Large intestine (tissue), 3 donors: ENCODE results near the gene ADARB1. TPM values are rescaled to one million over a fixed set of nuclear protein-coding genes. Genes with fewer than 3 reads are reported as not detected.
A peak's percentile ranks its signal among the peaks of the same experiment; 100 is the strongest.
"Not testable (repeated sequence)": the region's sequence is repeated elsewhere in the genome, so short reads cannot be mapped to it uniquely, and the experiment has no call there.

Experiments used
- DNase-seq, 2 donors: peaks; one replicate each; pipeline versions ENCODE4 v3.0.0 to v3.0.0-alpha.2; 2013
- H3K27ac ChIP-seq: one replicate; pipeline ENCODE4 v1.5.1; 2013; ENCODE audit warnings: low read length
- H3K27me3 ChIP-seq: 2 replicates; pipeline ENCODE4 v1.6.1; 2013; ENCODE audit warnings: low read length; ENCODE audit not compliant: control insufficient read depth, insufficient read depth
- H3K36me3 ChIP-seq: 2 replicates; pipeline ENCODE4 v1.6.1; 2013; ENCODE audit warnings: low read length; ENCODE audit not compliant: control insufficient read depth, insufficient read depth
- H3K4me1 ChIP-seq: one replicate; pipeline ENCODE4 v1.6.1; 2013; ENCODE audit warnings: low read length; ENCODE audit not compliant: control insufficient read depth, insufficient read depth
- H3K4me3 ChIP-seq: one replicate; pipeline ENCODE4 v1.5.1; 2013; ENCODE audit warnings: low read length
- H3K9me3 ChIP-seq: one replicate; pipeline ENCODE4 v1.6.1; 2013; ENCODE audit warnings: mild to moderate bottlenecking, low read depth, low read length, moderate library complexity; ENCODE audit not compliant: control insufficient read depth
- WGBS: methylation state at CpG from one replicate; pipeline ENCODE4 v1.1.5; 2013; ENCODE audit warnings: low lambda C conversion rate; ENCODE audit not compliant: insufficient coverage; 5-methylcytosine and 5-hydroxymethylcytosine counted together
- polyA plus RNA-seq: library from polyadenylated mRNA; unstranded; fragments of 120-200 nt; gene quantifications from one replicate; pipeline ENCODE4 v1.2.1, GENCODE V29; 2013

The ADARB1 gene
- polyA plus RNA-seq, 1 donor = 12.1 TPM

DNA sequence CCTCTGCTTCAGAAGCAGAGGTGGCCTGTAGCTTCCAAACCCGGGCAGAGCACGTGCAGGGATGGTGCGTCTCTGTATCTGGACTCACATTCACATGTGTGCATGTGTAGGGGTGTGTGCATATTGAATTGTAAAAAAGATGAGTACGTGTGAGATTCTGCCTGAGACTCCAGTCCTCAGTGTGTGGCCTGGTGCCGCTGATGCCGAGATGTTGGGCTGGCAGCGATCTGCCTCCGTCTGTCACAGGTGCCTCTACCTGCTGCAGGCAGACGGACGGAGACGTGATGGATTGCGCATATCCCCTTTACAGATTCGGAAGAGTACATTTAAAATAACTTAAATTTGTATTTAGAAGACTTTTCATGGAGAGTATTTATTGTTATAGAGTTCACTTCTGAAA, 53.6 kb downstream of the ADARB1 start:
- H3K4me3 ChIP-seq = no peak overlapping the region
- H3K27me3 ChIP-seq = no peaks in the 10 kb centered on the region
- peaks cover 3% of the 10 kb centered on the region for H3K4me1 ChIP-seq
- 82% methylated on average over 5 of the region's 13 CpGs for WGBS
- no peak for DNase-seq
- no peaks in the 10 kb centered on the region for H3K9me3 ChIP-seq
- no peaks in the 10 kb centered on the region for H3K36me3 ChIP-seq
- no peak overlapping the region for H3K27ac ChIP-seq

DNA sequence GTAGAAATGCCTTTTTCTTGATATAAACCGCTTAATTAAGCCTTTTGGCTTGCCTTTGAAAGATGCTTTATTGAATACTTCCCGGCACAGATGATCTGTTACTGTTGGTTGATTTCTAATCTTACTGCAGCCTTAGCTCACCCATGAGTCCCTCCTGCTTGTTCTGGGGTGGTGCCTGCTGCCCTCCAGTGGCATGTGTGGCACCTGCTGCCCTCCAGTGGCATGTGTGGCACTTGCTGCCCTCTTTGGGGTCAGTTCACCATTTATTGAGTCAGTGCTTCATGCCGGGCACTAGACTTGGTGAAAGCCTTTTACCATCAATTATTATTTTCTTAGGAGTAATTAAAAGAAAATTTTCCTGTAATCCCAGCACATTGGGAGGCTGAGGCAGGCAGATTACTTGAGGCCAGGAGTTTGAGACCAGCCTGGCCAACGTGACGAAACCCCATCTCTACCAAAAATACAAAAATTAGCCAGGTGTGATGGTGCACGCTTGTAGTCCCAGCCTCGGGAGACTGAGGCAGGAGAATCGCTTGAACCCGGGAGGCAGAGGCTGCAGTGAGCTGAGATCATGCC, 54.3 kb downstream of the ADARB1 start:
- DNase-seq = no peak
- no peak overlapping the region for H3K4me3 ChIP-seq
- H3K9me3 ChIP-seq = no peaks in the 10 kb centered on the region
- 87% methylated on average over 3 of the region's 9 CpGs for WGBS
- H3K27me3 ChIP-seq = no peaks in the 10 kb centered on the region
- no peaks in the 10 kb centered on the region for H3K36me3 ChIP-seq
- H3K27ac ChIP-seq = no peak overlapping the region
- H3K4me1 ChIP-seq = peaks cover 3% of the 10 kb centered on the region

DNA sequence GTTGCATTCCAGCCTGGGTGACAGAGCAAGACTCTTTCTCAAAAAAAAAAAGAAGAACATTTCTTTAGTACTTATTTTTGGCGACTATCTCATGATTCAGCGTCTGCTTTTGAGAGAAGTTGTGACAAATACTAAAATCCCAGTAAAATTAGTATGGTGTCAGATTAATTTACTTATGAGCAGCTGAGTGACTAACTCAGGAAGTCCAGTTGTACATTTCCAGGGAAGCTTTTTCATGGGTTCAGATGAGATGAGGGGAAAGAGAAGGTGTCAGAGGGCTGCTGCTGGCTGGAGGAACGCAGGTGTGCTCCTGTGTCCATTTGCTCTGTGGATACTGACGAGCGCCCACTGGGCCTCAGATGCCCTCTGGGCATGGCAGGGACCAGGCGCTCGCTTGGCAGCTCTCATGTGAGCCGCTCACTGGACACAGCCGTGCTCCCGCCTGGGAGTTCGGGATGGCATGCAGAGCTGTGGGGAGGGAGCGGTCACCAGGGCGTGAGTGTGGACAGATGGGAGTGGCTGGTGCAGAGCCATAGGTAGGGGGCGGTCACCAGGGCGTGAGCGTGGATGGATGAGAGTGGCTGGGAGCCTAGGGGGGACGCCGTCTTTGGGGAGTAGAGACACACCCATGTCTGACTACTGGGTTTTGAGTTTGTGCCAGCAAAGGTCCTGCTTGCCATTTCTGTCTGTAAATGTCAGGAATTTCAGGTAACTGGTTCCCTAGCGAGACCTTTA, 55.0 kb downstream of the ADARB1 start:
- Histone ChIP-seq H3K9me3 (no peaks in the 10 kb centered on the region), H3K27ac (peak overlapping the region; percentile 8), H3K36me3 (no peaks in the 10 kb centered on the region), H3K27me3 (no peaks in the 10 kb centered on the region), H3K4me3 (no peak overlapping the region), H3K4me1 (peaks cover 3% of the 10 kb centered on the region)
- DNase-seq = no peak
- WGBS = 100% methylated on average over 1 of the region's 19 CpGs

DNA sequence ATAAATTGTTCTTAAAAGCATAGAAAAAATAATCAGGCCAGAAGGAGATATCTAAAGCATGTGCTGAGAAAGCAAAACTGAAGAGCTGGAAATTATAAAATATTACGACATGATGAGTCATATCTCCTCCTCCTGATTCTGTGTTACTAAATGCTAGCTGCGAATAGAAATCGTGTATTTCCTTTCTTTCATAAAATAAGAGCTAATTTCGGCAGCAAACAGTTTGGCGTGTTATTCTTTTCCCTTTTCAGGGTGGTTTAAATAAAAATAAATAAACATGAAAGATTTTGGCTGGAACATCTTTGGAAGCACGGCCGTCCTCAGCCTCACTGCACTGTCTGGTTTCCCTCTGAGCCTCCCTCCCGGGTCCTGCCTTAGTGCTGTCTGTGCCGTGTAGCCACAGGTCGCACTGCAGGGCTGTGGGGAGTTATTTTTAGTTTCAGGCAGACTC, 56.0 kb downstream of the ADARB1 start:
- peak overlapping the region; percentile 62 for H3K27ac ChIP-seq
- peaks cover 3% of the 10 kb centered on the region for H3K4me1 ChIP-seq
- 65% methylated on average over 5 of the region's 10 CpGs for WGBS
- no peaks in the 10 kb centered on the region for H3K27me3 ChIP-seq
- H3K4me3 ChIP-seq = no peak overlapping the region
- DNase-seq = peak in 1 of 2 donors; percentile 64
- H3K9me3 ChIP-seq = no peaks in the 10 kb centered on the region
- no peaks in the 10 kb centered on the region for H3K36me3 ChIP-seq

DNA sequence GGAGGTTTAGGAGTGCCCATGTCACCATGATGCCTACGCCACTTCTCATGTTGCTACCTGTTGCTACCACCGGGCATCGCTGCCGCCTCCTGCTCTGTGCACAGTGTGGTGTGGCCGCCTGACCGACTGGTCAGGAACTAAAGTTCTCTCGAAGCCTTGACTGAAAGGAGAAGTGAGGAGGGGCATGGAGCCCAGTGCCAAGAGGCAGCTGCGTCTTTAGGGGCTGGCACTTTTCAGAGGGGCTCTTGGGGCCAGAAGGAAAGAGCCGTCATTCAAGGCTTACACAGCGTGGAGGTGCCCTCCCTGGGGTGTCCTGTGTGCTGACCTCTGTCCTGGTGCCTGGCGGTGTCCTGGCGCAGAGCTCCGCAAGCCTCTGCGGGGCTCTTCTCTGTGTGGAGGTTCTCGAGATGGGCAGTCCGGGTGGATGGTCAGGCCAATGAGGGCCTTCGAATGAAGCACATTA, 57.2 kb downstream of the ADARB1 start:
- H3K4me1 ChIP-seq = peaks cover 3% of the 10 kb centered on the region
- no peaks in the 10 kb centered on the region for H3K9me3 ChIP-seq
- H3K27ac ChIP-seq = no peak overlapping the region
- DNase-seq = no peak
- H3K4me3 ChIP-seq = no peak overlapping the region
- no CpG with 5 or more reads among the region's 17 CpGs for WGBS
- H3K27me3 ChIP-seq = no peaks in the 10 kb centered on the region
- H3K36me3 ChIP-seq = no peaks in the 10 kb centered on the region

DNA sequence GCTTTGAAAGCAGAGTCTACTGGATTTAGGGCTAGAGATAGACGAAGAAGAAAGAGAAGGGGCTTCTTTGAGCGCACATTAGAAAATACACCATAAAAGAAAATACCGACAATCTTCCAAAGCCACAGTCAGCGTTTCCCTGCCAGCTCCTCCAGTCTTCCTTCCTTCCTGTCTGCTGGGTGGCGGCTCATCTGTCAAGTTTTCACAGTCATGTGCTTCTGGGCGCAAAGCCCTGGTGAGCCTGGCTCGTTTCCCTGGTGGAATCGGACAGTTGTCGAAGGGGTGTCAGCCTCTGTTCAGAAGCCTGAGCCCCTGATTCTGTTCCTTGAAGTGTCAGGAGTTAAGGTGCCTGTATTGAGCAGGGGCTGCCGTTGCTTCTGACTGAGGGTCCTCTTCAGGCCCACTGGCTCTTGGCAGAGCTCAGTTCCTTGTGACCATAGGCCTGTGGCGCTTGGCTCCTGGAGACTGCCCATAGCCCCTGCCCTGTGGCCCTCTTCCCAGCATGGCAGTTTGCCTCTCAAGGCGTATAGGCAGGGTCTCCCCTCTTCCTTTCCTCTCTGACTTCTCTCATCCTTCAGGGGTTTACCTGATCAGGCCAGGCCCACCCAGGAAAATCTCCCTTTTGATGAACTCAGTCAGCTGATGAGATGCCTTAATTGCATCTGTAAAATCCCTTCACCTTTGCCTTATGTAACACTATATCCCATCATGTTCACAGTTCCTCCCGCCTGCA, 58.6 kb downstream of the ADARB1 start:
- Histone ChIP-seq H3K27me3 (no peaks in the 10 kb centered on the region), H3K4me1 (peaks cover 11% of the 10 kb centered on the region), H3K36me3 (no peaks in the 10 kb centered on the region), H3K4me3 (no peak overlapping the region), H3K27ac (no peak overlapping the region), H3K9me3 (no peaks in the 10 kb centered on the region)
- WGBS = 80% methylated on average over 1 of the region's 13 CpGs
- no peak for DNase-seq

DNA sequence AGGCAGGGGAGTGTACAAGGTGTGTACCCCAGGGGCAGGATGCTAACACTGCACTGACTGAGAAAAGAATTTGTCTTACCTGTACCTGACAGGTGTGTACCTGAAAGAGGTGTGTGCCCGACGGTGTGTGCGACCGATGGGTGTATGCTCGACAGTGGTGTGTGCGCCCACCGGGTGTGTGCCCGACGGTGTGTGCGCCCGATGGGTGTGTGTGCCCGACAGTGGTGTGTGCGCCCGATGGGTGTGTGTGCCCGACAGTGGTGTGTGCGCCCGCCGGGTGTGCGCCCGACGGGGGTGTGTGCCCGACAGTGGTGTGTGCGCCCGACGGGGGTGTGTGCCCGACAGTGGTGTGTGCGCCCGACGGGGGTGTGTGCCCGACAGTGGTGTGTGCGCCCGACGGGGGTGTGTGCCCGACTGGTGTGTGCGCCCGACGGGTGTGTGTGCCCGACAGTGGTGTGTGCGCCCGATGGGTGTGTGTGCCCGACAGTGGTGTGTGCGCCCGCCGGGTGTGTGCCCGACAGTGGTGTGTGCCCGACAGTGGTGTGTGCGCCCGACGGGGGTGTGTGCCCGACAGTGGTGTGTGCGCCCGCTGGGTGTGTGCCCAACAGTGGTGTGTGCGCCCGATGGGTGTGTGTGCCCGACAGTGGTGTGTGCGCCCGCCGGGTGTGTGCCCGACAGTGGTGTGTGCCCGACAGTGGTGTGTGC, 59.3 kb downstream of the ADARB1 start:
- not testable (repeated sequence) for DNase-seq, H3K27me3 ChIP-seq, H3K36me3 ChIP-seq, H3K27ac ChIP-seq, H3K4me3 ChIP-seq, H3K9me3 ChIP-seq
- WGBS = no CpG with 5 or more reads among the region's 60 CpGs
- H3K4me1 ChIP-seq = peaks cover 15% of the 10 kb centered on the region

DNA sequence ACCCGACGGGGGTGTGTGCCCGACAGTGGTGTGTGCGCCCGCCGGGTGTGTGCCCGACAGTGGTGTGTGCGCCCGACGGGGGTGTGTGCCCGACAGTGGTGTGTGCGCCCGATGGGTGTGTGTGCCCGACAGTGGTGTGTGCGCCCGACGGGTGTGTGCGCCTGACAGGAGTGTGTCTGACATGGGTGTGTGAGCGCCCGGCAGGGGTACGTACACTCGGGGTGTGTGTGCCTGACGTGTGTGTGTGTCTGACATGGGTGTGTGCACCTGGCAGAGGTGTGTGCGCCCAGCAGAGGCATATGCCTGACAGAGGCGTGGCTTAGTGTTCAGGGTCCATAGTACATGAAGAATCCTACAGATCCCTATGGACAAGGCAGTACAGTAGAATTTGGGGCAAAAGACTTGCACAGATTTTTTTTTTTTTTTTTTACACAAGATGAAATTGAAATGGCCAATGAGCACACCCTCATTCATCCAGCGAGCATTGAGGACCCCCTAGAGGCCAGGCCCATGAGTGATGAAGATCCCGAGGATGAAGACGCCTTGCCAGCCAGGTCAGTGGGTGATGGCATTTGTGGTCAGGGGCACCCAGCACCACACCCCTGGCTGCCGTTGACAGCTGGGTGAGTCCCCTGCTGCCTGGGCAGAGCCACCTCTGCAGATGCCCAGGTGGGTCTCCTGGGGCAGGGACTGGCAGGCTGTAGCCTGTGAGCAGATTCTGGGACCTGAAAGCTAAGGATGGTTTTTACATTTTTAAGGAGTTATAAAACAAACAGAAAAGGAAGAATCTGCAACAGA, 60.1 kb downstream of the ADARB1 start:
- H3K4me1 ChIP-seq = peaks cover 15% of the 10 kb centered on the region

DNA sequence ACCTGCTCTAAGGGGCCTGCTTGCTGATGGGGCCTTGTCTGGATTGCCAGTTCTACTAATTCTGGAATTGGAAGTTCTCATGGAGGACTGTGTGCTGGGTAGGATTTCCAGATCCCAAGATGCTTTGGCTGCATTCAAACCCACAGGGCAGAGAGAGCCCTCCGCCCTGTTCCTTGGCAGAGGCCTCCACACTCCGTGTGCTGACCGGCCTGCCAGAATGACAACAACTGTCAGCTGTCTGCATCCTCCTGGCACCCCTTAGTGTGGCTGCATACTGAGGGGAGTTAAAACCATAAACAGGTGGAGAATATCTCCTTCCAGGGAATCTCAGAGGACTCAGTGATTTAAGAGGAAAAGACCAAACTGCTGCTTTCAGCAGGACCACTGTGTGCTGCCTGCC, 60.7 kb downstream of the ADARB1 start:
- no peak overlapping the region for H3K27ac ChIP-seq

More for the DNA sequence above, 60.1 kb downstream of the ADARB1 start:
- no CpG with 5 or more reads among the region's 29 CpGs for WGBS
- H3K27me3 ChIP-seq = no peaks in the 10 kb centered on the region
- H3K9me3 ChIP-seq = no peaks in the 10 kb centered on the region
- peak in 1 of 2 donors; percentile 50 for DNase-seq
- H3K36me3 ChIP-seq = no peaks in the 10 kb centered on the region
- no peak overlapping the region for H3K4me3 ChIP-seq
- H3K27ac ChIP-seq = no peak overlapping the region

More for the DNA sequence above, 60.7 kb downstream of the ADARB1 start:
- Histone ChIP-seq H3K27me3 (no peaks in the 10 kb centered on the region), H3K36me3 (no peaks in the 10 kb centered on the region), H3K9me3 (no peaks in the 10 kb centered on the region), H3K4me3 (no peak overlapping the region), H3K4me1 (peaks cover 15% of the 10 kb centered on the region)
- no peak for DNase-seq
- no CpG with 5 or more reads among the region's 3 CpGs for WGBS
